Measurements from ENCODE around the gene FBXL17. TPM values are rescaled to one million over a fixed set of nuclear protein-coding genes. Genes with fewer than 3 reads are reported as not detected.

The FBXL17 gene
- total RNA-seq, 1 experiment from 2014 or later = 5.3 TPM

GRCh38 chr5:107954254-107954653 is 427.6 kb downstream of the FBXL17 start:
- no peaks in the 10 kb centered on the region for H3K4me1 ChIP-seq (ENCODE audit: insufficient read depth, low read length)
- H2BK5ac ChIP-seq (ENCODE audit: insufficient read length, low read length) = no peak overlapping the region
- Mint-ChIP-seq H3K4me1 (peaks cover 4 to 11% of the 10 kb centered on the region in 2 experiments), H3K27ac (0 out of 7 replicates have a peak overlapping the region, but pooled peaks of 1 of the 3 experiments have one; percentile 68), H3K36me3 (ENCODE audit: insufficient read depth in 1 of 3, low read depth in 3 of 3) (no peaks in the 10 kb centered on the region), H3K4me3 (no peak overlapping the region), H3K27me3 (ENCODE audit: low read depth) (no peaks in the 10 kb centered on the region), H3K9me3 (no peaks in the 10 kb centered on the region)
- H3K23ac ChIP-seq (ENCODE audit: insufficient read length, low read depth, low read length) = no peak overlapping the region
- H2BK120ac ChIP-seq (ENCODE audit: low read depth, low read length, poor library complexity, severe bottlenecking) = no peak overlapping the region
- H4K8ac ChIP-seq (replicated peaks; ENCODE audit: insufficient read length, low read depth, low read length) = no peak overlapping the region
- no peak overlapping the region for H3K27ac ChIP-seq (ENCODE audit: insufficient read length, low read depth, low read length)
- H3K23me2 ChIP-seq (ENCODE audit: insufficient read length, low read depth, low read length, poor library complexity, severe bottlenecking) = no peaks in the 10 kb centered on the region
- no peak overlapping the region for H3K14ac ChIP-seq (ENCODE audit: insufficient read depth, low read length)
- TF ChIP-seq CTCF (conservative IDR thresholded peaks at IDR 0.05) = no peak
- no peak overlapping the region for H2AFZ ChIP-seq (ENCODE audit: low read length)
- H3K79me2 ChIP-seq (ENCODE audit: insufficient read depth, low read length) = no peaks in the 10 kb centered on the region
- no peak overlapping the region for H2AK5ac ChIP-seq (ENCODE audit: insufficient read length, low read length)
- no peaks in the 10 kb centered on the region for H3K79me1 ChIP-seq (ENCODE audit: insufficient read depth, low read depth, low read length, poor library complexity, severe bottlenecking)
- DNase-seq = no peak
- H3K27me3 ChIP-seq (ENCODE audit: insufficient read depth, low read length) = no peaks in the 10 kb centered on the region
- H3K18ac ChIP-seq (ENCODE audit: insufficient read length, low read depth, low read length) = no peak overlapping the region
- no peak overlapping the region for H2BK12ac ChIP-seq (ENCODE audit: insufficient read length, low read depth, low read length)
- no peaks in the 10 kb centered on the region for H3K9me3 ChIP-seq (ENCODE audit: control insufficient read depth, low read depth, low read length)
- no peak overlapping the region for H3K4me2 ChIP-seq (ENCODE audit: insufficient read depth, insufficient read length, low read length)
- H4K20me1 ChIP-seq (ENCODE audit: control insufficient read depth, insufficient read depth, insufficient read length) = no peaks in the 10 kb centered on the region
- H2BK20ac ChIP-seq (ENCODE audit: low read depth, low read length, poor library complexity, severe bottlenecking) = no peak overlapping the region
- H4K5ac ChIP-seq (ENCODE audit: insufficient read length, low read depth, low read length) = no peak overlapping the region
- no peak overlapping the region for H2BK15ac ChIP-seq (ENCODE audit: low read depth, low read length)
- H3K4ac ChIP-seq (ENCODE audit: low read depth, low read length) = no peak overlapping the region
- H4K91ac ChIP-seq (ENCODE audit: insufficient read length, low read depth, low read length) = no peak overlapping the region
- H3T11ph ChIP-seq (ENCODE audit: low read length) = no peak overlapping the region
- H3K9ac ChIP-seq (ENCODE audit: extremely low read depth, insufficient read length, low read length) = no peak overlapping the region
- H3K56ac ChIP-seq (ENCODE audit: insufficient read length, low read depth, low read length) = no peak overlapping the region
